Mucosa of descending colon (tissue), 3 donors: Measurements from ENCODE around the gene PUM1. TPM values are rescaled to one million over a fixed set of nuclear protein-coding genes. Genes with fewer than 3 reads are reported as not detected.
"Not testable (repeated sequence)": the region's sequence is repeated elsewhere in the genome, so short reads cannot be mapped to it uniquely, and the experiment has no call there.

Source experiments
- ATAC-seq: fragments of 200-7000 bp; cut with Tn5 transposase; one replicate; pipeline ENCODE4 v1.9.1; 2020; ENCODE audit warnings: mild to moderate bottlenecking, moderate library complexity
- DNase-seq, 3 donors: peaks; one replicate each; pipeline ENCODE4 v3.0.0-alpha.2; 2020
- H3K36me3 ChIP-seq: fragments of 200-600 bp; one replicate; pipeline ENCODE4 v1.8.0; 2021; ENCODE audit warnings: low read depth, mild to moderate bottlenecking
- H3K4me1 ChIP-seq: fragments of 200-600 bp; one replicate; pipeline ENCODE4 v1.8.0; 2021; ENCODE audit warnings: low read depth, mild to moderate bottlenecking
- H3K4me3 ChIP-seq: fragments of 200-600 bp; one replicate; pipeline ENCODE4 v1.8.0; 2021; ENCODE audit warnings: mild to moderate bottlenecking
- H3K9me3 ChIP-seq: fragments of 200-600 bp; one replicate; pipeline ENCODE4 v1.8.0; 2021; ENCODE audit warnings: mild to moderate bottlenecking
- intact Hi-C, 2 donors: fragments of 100-400 bp; cut with DNase I in 1 of 2; cut with micrococcal nuclease in 1 of 2; formaldehyde crosslinking; loops; one replicate each; pipeline versions ENCODE4 v1.11.0 to v1.11.1; 2022; cut with DNase I, micrococcal nuclease
- total RNA-seq, 3 donors: library from RNA; stranded (reverse); fragmentation: NEBNext Ultra II Directional in 2 of 3; extraction: Animal tissue kit (Norgen Biotek cat#: 25700) in 2 of 3; gene quantifications; one replicate each; pipeline versions ENCODE4 v1.2.1 to v1.2.4, GENCODE V29; 2021 to 2023
- TF ChIP-seq, protein P1 (sequence below): fragments of 200-600 bp; IDR thresholded peaks from one replicate; pipeline ENCODE4 v1.8.0; 2022; ENCODE audit warnings: antibody characterized with exemption, mild to moderate bottlenecking
- donor health status: DM: no; HTN: no; CAD: no; lungs with moderate emphysema.
- donor health status: DM: no; HTN: no; CAD: no.
- donor health status: DM: no; HTN: yes; CAD: no.

The PUM1 gene
- total RNA-seq, 3 donors from 2014 or later = 116 to 135 (median 127) TPM

DNA sequence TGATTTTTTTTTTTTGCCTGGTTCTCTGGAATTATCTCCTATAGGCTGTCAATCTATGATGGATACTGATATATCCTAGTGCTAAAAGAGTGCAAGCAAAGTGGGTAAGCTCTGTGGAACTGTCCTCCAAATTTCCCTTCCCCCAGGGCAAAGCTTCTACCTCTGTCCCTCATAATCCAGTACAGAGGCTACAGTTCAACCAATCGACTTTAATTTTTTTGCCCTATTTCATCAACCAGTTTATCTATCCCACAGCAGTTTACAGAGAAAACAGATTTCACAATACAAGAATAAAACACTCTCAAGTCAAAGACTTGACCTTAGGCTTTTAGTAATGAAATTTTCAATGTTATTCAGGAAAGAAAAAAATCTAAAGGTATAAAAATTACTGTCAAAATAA is 13.9 kb downstream of the PUM1 start:
- TF ChIP-seq, protein P1, sequence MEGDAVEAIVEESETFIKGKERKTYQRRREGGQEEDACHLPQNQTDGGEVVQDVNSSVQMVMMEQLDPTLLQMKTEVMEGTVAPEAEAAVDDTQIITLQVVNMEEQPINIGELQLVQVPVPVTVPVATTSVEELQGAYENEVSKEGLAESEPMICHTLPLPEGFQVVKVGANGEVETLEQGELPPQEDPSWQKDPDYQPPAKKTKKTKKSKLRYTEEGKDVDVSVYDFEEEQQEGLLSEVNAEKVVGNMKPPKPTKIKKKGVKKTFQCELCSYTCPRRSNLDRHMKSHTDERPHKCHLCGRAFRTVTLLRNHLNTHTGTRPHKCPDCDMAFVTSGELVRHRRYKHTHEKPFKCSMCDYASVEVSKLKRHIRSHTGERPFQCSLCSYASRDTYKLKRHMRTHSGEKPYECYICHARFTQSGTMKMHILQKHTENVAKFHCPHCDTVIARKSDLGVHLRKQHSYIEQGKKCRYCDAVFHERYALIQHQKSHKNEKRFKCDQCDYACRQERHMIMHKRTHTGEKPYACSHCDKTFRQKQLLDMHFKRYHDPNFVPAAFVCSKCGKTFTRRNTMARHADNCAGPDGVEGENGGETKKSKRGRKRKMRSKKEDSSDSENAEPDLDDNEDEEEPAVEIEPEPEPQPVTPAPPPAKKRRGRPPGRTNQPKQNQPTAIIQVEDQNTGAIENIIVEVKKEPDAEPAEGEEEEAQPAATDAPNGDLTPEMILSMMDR = no peak
- Histone ChIP-seq H3K4me1 (peaks cover 27% of the 10 kb centered on the region), H3K9me3 (no peaks in the 10 kb centered on the region), H3K4me3 (no peak overlapping the region), H3K36me3 (peaks cover 4% of the 10 kb centered on the region)
- DNase-seq (no peak), ATAC-seq (no peak)
- intact Hi-C loops = no loop called here

DNA sequence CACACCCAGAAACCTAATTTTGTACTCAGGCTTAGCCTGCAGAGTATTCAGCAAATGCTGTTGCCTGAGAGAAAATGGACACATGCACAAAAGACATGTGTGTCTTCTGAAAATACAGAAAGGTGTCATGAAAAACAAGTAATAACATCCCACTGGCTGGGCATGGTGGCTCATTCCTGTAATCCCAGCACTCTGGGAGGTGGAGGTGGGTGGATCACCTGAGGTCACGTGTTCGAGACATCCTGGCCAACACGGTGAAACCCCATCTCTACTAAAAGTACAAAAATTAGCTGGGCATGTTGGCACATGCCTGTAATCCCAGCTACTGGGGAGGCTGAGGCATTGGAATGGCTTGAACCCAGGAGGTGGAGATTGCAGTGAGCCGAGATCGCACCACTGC is 18.0 kb downstream of the PUM1 start:
- H3K4me1 ChIP-seq, H3K36me3 ChIP-seq, ATAC-seq: not testable (repeated sequence)

DNA sequence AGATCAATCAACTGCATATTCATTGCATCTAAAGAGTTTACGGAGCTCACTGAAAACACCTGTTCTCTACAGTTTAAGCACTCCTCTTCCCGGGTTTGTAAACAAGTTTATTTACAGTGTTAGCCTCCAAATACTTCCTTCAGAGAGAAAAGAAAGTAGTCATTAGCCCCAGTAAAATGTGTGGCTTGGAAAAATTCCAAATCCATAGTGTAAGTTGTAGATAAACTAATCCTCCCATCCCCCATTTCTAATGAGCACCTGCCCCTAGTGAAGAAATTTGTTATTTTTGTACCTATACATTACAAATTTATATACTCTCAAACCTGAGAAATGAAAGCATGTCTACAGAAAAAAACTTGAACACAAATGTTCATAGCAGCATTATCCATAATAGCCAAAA is 21.9 kb downstream of the PUM1 start:
- Histone ChIP-seq H3K4me1 (peaks cover 3% of the 10 kb centered on the region), H3K9me3 (no peaks in the 10 kb centered on the region), H3K4me3 (no peak overlapping the region), H3K36me3 (no peaks in the 10 kb centered on the region)
- DNase-seq (no peak), ATAC-seq (no peak)
- intact Hi-C loops = no loop called here
- TF ChIP-seq, protein P1 = no peak

More for the DNA sequence above, 18.0 kb downstream of the PUM1 start:
- H3K4me3 ChIP-seq, intact Hi-C loops, H3K9me3 ChIP-seq, DNase-seq: not testable (repeated sequence)

DNA sequence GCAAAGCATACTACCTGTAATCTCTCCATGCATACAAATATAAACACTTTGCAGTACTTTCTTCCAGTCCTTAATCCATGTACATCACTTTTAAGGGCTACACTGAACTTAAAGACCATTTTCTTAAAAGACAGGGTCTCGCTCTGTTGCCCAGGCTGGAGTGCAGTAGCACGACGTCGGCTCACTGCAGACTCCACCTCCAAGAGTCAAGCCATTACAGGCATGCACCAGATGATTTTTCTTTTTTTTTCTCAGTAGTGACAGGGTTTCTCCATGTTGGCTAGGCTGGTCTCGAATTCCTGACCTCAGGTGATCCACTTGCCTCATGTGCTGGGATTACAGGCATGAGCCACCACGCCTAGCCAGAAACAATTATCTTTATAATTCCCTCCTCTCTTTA is 22.9 kb downstream of the PUM1 start:
- no peaks in the 10 kb centered on the region for H3K36me3 ChIP-seq
- no peaks in the 10 kb centered on the region for H3K9me3 ChIP-seq
- DNase-seq (no peak), ATAC-seq (no peak)
- intact Hi-C loops = no loop called here
- peaks cover 3% of the 10 kb centered on the region for H3K4me1 ChIP-seq
- TF ChIP-seq, protein P1 = no peak
- H3K4me3 ChIP-seq = no peak overlapping the region

DNA sequence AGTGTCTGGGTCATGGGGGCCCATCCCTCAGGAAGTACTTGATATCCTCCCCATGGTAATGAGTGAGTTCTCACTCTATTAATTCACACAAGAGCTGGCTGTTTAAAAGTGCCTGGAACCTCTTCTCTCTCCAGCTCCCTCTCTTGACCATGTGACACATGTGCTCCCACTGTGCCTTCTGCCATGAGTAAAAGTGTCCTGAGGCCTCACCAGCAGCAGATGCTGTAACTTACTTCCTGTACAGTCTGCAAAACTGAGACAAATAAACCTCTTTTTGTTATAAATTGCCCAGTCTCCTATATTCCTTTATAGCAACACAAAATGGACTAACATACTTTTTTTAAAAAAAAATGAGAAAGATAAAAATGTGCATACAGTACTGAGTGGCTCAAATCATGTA is 24.0 kb downstream of the PUM1 start:
- ATAC-seq = no peak
- peaks cover 6% of the 10 kb centered on the region for H3K4me1 ChIP-seq
- TF ChIP-seq, protein P1 = no peak

DNA sequence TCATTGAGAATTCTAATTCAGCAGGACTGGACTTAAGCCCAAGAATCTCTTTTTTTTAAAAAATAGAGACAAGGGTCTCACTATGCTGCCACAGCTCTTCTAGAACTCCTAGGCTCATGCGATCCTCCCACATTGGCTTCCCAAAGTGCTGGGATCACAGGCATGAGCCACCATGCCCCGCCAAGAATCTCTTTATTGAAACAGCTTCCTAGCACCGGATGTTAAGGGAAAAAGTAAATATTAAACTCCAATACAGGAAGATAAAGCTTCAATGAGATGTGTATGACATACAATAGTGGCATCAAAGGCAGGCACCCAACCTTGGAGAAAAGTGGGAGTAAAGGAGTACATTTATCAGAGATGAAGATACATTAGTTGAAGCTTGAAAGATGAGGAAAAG is 25.5 kb downstream of the PUM1 start:
- DNase-seq = no peak
- peak; percentile 53 for ATAC-seq
- no peaks in the 10 kb centered on the region for H3K36me3 ChIP-seq
- peaks cover 6% of the 10 kb centered on the region for H3K4me1 ChIP-seq
- H3K9me3 ChIP-seq = no peaks in the 10 kb centered on the region
- intact Hi-C loops = no loop called here
- no peak overlapping the region for H3K4me3 ChIP-seq
- TF ChIP-seq, protein P1 = no peak

More for the DNA sequence above, 24.0 kb downstream of the PUM1 start:
- intact Hi-C loops = no loop called here
- Histone ChIP-seq H3K36me3 (no peaks in the 10 kb centered on the region), H3K4me3 (no peak overlapping the region), H3K9me3 (no peaks in the 10 kb centered on the region)
- no peak for DNase-seq

DNA sequence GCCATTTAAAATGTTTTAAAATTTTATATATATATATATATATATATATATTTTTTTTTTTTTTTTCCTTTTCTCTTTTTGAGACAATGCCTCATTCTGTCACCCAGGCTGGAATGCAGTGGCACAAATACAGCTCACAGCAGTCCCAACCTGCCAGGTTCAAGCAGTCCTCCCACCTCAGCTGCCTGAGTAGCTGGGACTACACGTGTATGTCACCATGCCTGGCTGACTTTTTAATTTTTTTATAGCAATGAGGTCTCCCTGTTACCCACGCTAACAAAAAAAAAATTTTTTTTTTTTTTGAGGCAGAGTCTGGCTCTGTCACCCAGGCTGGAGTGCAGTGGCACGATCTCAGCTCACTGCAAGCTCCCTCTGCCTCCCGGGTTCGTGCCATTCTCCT is 26.6 kb downstream of the PUM1 start:
- H3K36me3 ChIP-seq, H3K4me1 ChIP-seq, H3K9me3 ChIP-seq, H3K4me3 ChIP-seq, DNase-seq, ATAC-seq, intact Hi-C loops: not testable (repeated sequence)
